Suppressor macrophage treated with lipopolysaccharide for 1 hour (primary cell): ENCODE measurements around the gene MAN1C1.
"Not testable (repeated sequence)": the region's sequence is repeated elsewhere in the genome, so short reads cannot be mapped to it uniquely, and the experiment has no call there.

Experiments
- DNase-seq, 3 donors: peaks; one replicate each; pipeline ENCODE4 v3.0.0-alpha.2; 2020 to 2022

The MAN1C1 gene

DNA sequence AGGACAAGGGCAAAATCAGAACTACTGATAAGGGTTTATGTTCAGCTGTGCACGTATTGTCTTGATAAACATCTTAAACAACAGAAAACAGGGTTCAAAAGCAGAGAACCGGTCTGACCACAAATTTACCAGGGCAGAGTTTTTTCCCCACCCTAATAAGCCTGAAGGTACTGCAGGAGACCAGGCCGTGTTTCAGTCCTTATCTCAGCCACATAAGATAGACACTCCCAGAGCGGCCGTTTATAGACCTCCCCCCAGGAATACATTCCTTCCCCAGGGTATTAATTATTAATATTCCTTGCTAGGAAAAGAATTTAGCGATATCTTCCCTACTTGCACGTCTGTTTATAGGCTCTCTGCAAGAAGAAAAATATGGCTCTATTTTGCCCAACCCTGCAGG is 19.6 kb downstream of the MAN1C1 start:
- DNase-seq = not testable (repeated sequence)

DNA sequence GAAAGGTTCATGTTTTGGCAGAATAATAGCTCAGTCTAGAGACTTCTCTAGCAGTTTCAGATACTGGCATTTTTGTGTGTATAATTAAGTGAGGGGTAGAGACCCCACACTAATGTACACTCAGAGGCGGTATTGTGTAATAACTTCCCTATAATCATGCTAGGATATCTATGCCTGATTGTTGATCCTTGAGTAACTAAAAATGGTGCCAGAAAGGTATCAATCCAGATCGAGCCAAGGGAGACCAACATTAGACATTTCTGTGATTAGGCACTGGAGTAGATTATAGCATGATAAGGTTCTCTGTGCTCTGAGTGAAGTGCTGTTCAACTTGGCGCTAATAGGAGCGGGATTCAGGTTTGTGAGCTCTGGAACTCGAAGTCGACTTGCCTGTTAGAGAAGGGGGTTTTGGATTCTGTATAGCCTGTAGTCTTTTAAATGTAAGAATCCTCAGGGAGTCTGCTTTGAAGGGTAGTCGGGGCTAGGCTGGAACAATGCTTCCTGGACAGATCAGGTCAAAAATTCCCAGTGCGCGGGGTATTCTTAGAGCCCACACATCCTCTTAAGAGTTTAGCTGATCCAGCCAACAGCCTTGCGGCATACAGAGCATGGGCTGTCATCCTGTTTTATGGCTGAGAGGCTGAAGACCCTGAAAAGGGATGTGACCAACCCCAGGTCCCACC is 24.2 kb downstream of the MAN1C1 start:
- no peak for DNase-seq

DNA sequence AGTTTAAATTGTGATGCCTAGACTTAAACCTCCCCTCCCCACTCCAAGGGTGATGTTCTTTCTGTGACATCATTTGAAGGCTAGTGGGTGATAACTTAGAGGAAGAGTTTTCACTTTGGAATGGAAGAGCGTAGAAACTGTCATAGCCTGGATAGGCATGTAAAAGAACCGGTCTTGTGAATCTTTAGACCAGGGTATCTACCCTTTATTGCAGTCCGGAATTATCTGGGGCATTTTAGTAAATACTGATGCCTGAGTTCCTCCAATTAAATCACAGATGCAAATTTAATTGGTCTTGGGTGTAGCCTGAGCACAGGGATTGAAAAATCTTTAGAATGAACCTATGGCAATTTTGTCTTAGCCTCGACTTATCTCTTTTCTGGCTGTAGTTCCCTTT is 24.7 kb downstream of the MAN1C1 start:
- no peak for DNase-seq

DNA sequence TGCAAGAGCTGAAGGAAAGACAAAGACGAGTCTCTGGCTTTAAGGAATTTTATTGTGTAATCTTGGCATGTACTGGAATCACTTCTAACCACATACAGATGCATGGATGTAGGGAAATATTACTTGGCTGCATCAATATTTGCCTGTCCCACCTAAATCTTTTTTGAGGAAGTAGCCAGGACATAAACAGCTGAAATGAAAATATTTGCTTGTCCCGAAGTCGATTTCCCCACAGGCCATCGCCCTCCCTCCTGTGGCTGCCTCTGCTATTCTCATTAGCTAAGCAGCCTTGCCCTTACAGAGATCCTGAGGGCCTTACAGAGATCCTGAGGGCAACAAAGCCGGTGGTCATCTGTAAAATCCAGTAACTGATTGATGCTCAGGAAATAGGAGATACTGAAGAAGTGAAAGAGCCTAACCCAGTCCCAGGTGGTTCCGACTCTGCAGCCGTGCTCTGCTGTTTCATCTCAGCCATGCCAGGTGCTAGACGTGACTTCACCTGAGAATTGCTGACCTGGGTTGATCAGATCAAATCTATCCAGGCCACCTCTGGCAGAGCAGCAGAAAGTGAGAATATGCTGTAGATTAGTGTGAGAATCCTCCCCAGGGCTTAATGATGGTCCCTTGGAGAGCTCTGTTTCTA is 25.5 kb downstream of the MAN1C1 start:
- DNase-seq = no peak

GRCh38 chr1:25642574-25643108 is 26.1 kb downstream of the MAN1C1 start:
- DNase-seq = peak in 2 of 3 donors; percentile 20 to 26

GRCh38 chr1:25643929-25644328 is 27.3 kb downstream of the MAN1C1 start:
- DNase-seq = no peak

- DNase-seq = no peak
These were observed 28.4 kb downstream of the MAN1C1 start for GRCh38 chr1:25644962-25645361.

GRCh38 chr1:25645637-25646400 is 29.2 kb downstream of the MAN1C1 start:
- DNase-seq = no peak

DNA sequence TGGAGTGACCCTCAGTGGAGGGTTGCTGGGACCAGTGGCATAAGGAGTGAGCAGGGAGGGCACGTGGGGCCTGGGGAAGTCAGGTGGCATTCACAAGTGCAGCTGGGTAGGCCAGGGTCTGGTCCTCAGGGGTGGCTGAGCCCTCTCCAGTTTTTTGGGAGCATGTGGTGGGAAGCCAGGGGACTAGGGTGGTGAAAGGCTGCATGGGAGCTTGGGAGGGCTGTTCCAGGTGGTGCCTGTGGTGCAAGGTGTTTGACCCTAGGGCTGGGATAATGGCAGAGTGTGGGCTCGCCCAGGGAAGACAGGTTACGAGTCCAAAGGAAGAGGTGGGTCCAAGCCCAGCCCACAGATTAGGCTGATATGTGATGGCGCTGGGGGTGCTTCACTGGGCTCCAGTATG is 30.5 kb downstream of the MAN1C1 start:
- DNase-seq = no peak

- no peak for DNase-seq
These were observed 31.3 kb downstream of the MAN1C1 start for GRCh38 chr1:25647863-25648262.

DNA sequence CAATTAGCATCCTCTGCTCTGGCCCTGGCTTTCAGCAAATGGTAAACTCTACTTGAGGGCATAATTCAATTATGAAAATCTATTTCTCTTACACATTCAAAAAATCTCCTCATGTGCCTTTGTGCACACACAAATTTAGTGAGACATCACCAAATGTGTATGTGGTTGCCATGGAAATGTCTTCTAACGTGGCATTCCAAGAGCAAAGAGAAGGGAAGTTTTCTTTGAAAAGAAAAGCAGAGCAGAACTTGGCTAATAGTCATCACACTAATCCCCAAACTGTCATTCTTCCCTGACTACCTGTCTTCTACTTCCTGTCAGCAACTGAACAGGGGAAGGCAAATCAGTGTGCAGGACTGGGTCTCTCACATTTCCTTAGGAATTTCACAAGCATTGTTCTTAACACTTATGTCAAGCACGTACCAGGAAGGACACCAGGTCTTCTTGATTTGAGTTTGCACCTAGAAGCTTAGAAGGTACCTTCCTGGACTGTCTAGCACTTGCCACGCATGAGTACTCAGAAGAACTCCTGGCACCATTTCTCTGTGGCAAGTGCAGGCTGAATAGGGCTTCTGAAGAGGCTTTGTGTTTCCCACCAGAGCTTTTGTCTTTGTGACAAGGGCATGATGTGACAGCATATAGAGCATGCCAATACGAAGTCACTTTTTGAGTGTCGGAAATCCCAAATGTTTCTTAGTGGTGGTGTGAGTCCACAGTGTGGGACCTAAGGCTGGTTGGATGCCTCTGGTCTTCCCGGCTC is 32.3 kb downstream of the MAN1C1 start:
- DNase-seq = no peak

- no peak for DNase-seq
These were observed 33.1 kb downstream of the MAN1C1 start for GRCh38 chr1:25649505-25650288.

DNA sequence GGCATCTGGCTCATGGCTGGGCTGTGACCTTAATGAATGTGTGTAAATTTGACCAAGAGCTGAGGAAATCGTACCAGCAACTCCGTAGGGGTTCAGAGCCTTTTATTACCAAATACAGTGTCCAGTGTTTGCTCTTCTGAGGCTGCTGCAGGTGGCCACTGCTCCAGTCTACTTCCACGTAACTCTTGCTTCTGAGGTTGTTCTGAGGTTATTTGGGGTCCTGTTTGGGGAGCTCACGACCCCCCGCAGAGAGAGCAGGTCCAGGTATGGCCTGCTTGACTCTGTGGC is 33.6 kb downstream of the MAN1C1 start:
- no peak for DNase-seq

DNA sequence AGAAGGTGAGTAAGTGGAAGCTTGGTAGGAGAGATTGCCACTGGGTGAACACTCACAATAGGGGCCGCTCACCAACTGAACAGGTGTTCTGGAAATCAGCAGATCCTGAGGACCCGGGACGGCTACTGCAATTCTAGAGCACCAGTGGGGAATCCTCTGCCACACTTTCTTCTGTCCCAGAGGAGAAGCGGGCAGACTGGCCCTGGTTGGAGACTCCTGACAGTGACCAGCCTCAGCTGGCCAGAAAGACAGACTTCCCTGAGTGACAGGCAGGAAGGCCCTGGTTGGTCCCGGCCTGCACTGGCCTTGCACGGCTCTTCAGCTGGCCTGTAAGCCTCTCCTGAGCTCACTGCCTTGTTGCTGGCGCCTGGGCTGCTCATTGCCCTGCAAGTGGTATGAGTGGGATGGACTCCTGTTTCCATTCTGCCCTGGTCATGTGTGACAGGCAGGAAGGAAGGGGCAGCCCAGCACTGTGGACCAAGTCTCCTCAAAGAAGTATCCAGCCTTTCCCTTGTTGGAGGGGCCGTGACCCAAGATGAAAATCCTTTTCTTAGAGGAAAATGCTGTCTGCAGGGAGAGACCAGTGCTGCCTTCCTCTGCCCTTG is 34.5 kb downstream of the MAN1C1 start:
- no peak for DNase-seq

DNA sequence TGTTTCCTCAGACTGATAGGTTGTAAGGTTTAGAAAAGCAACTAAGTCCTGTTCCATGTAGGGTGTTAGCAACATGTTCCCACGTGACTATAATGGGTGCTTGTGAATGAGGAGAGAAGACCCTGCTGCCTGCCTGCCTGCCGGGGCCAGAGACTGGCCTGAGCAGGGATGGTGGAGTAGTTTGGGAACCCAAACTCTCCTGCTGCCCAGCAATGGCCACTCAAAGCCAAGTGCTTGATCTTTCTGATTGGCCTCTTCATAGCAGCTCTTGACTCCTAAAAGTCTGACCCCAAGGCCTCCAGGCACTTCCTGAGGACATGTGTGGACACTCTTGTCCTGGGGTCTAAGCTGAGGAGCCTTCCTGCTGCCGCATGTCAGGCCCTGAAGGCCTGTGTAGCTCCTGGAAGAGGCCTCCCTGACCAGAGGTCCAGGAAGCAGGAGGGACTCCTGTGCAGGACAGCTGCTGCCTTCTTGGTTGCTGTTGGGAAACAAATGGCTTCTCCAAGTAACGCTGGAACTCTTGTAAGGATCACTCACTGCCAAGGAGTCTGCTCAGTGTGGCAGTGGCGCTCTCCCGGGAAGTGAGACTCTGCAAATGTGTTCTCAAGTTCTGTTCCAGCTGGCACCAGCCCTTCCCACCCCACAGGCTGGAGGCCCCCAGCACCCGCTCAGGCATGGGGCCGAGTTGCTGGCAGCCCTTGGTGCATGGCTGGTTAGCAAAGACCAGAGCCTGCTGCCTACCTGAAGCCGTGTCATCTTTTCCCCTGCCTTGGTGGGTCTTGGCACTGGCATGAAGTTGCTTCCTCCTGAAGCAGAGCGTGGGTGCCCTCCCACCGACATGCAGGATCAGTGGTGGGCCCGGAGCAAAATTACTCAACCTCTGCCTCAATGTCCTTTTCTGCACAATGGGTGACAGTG is 35.5 kb downstream of the MAN1C1 start:
- no peak for DNase-seq

GRCh38 chr1:25653558-25653957 is 37.0 kb downstream of the MAN1C1 start:
- no peak for DNase-seq

DNA sequence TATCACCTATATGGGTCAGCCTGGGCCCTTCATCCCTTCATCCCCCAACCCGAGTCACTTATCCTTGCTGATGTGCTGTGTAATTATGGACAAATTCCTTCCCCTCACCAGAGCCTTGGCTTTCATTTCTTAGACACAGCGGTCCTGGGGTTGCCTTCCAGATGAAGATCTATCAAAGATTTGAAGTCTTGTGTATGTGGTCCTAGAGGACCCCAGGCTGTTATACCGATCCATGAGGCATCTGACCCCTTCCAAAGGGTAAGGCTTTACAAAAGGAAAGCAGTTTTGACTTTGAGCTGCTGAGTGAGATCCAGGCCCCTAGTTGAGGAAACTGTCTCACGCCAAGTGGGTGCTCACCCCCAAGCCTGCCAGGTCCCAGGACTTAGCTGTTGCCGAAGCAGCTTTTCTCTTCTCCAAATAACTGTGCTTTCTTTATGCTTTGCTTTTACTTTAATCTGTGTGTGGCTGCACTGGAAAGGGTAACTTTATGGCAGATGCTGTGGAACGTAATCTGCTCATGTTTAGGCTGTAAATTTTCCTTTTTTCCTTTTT is 37.6 kb downstream of the MAN1C1 start:
- no peak for DNase-seq

GRCh38 chr1:25657121-25657882 is 40.7 kb downstream of the MAN1C1 start:
- DNase-seq = no peak

DNA sequence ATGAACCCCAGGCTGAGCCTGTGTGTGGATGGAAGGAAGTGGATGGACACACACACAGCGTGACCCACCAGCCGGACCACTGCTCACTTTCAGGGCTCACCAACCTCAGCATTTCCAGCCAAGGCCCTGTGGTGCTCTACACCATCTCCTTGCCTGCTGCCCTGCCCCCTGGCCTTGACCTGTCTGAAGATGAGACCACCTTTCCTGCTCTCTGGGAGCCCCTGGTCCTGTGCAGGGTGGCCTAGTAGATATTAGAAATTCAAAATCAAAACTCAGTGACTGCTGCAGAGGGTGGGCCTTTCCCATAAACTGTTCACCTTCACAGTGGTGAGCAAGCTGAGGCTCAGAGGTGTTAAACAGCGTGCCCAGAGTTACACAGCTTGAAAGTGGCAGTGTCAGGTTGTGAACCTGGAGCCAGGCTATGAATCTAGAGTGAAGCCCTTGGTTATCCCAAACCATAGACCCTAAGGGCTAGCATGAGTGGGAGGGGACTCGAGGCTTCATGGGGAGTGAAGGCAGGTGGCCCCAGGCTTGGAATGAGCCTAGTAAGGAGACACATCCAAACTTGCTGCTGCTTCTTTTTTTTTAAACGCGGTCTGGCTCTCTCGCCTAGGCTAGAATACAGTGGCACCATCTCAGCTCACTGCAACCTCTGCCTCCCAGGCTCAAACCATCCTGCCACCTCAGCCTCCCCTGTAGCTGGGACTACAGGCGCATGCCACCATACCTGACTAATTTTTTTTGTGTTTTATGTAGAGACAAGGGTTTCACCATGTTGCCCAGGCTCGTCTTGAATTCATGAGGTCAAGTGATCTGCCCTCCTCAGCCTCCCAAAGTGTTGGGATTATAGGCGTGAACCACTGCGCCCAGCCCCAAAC is 41.5 kb downstream of the MAN1C1 start:
- no peak for DNase-seq
